NCI-H146 treated with DMSO at 0.1 percent for 48 hours (cell line): ENCODE results near the gene SSU72.
"Not testable (repeated sequence)": the region's sequence is repeated elsewhere in the genome, so short reads cannot be mapped to it uniquely, and the experiment has no call there.

Source experiments
- DNase-seq: peaks from one replicate; lab custom pipeline; 2025; ENCODE audit not compliant: unreplicated experiment; lab: John Stamatoyannopoulos, UW

The SSU72 gene

DNA sequence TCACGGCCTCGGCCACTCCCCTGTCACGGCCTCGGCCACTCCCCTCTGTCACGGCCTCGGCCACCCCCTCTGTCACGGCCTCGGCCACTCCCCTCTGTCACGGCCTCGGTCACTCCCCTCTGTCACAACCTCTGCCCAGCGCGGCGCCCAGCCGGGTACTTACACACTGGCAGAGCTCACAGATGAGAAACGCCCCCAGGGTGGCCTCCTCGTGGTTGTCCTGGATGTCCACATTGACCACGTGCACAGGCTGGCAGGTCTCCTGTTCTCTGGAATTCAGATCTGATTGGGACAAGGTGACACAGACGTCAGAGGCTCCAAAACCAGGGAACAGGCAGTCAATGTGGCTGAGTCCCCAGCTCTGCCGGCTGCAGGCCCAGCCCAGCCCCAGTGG, 31.0 kb downstream of the SSU72 start:
- DNase-seq: no peak

DNA sequence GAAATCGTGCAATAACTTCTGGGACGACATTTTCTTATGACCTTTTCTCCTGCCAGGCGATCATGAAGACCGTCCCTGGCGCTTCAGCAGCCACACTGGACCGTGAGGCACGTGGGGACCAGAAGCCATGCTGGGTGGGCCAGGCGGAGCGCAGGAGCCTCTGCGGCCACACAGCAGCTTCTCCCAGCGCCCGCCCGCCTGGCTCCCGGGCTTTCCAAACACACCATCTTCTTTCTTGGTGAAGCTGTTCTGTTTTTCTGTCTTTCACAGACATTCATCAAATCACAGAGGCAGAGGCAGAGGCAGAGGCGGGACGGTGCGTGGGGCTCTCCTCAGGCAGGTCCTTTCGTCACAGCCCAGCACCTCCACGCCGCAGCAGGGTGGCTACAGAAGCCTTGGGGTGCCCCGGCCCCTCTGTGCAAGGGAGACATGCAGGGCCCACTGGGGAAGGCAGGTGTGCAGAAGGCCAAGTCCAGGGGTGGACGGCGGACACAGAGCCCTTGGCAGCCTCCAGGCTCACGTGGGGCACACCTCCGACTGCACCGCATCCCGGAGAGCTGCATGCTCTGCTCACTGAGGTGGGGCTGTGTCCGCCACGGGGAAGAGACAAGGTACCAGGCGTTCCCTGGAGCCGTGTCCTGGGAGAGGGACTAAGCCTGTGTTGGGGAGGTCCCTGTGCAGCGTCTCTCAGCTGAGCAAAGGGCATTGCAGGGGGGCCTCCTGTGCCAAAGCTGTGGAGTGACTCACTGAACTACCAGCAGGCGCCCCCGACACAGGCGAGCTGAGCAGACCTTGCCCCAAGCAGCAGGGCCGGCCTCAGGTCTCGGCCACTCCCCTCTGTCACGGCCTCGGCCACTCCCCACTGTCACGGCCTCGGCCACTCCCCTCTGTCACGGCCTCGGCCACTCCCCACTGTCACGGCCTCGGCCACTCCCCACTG, 31.6 kb downstream of the SSU72 start:
- no peak for DNase-seq

DNA sequence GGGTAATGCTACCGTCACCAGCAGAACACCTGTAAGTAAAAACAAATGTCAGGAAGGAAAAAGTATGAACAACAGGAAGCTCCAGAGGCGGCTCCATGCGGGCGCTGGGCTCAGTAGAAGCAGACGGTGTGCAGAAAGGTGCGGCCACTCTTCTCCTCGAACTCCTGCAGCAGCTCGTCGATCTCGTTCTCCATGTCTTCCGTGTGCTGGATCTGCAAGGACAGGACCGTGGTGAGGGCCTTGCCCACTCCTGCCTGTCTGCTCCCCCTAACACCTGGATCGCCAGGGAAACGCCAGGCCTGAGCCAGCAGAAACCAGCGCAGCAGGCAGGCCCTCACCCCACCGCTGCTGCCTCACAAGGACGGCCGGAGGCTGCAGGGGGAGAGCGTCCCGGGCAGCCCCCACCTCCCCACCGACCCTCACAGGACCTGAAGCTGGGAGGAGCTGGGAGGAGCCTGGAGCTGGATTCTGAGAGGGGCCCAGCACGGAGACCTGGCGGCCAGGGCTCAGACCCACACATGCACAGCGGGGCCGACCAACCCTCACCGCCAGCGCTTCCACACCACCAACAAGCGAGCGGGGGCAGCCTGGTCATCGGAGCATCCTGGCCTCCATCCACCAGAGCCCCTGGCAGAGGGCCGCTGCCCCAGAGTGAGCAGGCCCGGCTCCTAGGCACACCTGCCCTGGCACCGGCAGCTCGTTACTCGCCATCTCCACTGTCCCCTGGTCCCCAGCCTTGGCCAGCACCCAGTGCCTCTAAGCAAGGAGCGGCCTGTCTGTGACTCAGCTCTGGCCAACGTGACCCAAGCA, 32.5 kb downstream of the SSU72 start:
- no peak for DNase-seq

DNA sequence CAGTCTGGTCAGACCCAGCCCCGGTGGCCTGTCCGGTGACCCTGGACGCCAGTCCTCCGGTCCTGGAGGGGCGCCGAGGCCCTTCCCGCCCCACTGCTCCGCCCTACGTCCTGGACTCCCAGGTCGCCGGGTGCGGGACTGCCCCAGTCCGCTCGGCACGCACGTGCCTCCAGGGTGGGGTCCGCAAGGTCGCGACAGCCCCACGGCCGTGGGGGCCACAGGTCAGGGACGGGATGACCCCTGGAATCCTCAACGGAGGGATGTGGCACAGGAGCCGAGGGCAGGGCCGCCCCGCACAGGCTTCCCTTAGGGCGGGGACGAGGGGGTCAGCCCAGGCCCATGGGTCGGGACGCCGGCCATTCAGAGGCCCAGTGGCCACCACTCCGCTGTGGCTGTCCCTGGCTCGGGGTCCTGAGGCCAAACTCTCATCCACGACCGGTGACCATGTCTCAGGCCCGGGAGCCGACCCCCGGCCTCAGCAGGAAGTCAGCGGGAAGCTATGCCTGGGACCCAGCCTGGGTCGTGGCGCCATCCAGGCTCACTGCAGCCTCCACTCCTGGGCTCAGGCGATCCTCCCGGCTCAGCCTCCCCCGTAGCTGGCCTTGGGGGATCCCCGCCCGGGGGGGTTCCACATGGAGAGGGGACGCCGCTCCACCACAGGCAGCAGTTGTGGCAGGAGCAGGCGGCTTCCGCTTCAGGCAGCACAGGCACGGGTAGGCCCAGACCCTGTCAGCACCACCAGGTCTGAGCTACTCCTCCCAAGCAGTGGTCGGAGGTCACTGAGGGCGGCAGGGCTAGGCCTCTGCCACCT, 33.6 kb downstream of the SSU72 start:
- DNase-seq: no peak

DNA sequence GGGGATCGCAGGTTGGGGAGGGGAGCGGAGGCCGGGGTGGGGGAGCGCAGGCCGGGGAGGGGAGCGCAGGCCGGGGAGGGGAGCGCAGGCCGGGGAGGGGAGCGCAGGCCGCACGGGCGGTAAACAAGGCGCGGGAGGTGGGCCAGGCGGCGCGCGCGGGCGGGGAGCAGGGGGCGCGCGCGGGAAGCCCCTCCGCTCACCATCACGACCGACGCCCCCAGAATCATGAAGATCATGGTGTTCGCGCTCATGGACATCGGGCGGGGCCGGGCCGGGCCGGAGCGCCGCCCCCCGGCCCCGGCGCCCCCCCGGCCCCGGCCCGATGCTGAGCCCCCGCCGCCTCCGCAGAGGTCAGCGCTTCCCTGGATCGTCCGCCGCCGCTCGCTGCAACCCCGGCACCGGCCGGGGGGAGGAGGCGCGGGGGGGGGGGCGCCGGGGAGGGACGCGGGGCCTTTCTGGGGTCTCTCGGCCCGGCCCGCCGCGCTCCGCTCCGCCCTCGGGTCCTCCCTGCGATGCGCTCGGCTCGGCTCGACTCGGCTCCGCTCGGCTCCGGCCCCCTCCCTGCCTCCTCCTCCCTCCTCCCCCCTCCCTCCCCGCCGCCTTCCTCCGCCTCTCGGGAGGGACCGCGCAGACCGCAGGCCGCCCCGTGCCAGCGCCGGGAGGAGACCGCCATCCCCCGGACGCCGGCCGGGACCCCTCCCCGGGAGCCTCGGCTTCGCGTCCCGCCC, 34.4 kb downstream of the SSU72 start, which contains the start of gene TMEM240:
Gene TMEM240, minus strand, starts transcription at position 535 of the 728 bp plus-strand sequence. Its CDS starts 278 bp downstream, at position 257.
- DNase-seq: no peak

DNA sequence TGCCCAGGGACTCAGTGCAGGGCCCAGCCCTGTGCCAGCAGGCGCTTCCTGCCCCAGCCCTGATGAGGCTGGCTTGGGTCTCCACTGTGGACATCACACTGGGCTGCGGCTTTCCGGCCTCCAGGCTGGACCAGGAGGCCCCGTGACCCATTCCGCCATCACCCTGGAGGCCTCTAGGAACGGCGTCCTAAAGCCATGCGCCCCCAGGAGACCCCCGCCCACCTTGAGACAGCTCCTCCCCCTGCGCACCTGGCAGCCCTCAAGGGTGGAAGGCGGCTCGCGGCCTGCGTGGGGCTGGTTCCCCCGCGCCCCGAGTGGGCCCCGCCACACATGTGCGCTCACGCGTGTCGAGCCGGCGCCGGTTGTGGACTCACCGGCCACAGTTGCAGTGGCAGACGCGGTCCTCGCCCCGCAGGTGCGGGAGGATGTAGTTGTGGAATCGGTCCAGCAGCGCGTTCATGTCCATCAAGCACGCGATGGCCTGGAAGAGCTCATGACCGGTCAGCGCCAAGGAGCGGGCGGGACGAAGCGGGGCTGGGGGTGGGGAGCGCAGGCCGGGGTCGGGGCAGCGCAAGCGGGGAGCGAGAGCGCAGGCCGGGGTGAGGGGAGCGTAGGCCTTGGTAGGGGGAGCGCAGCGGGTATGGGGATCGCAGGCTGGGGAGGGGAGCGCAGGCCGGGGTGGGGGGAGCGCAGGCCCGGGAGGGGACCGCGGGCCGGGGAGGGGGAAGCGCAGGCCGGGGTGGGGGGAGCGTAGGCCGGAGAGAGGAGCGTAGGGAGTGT, 35.2 kb downstream of the SSU72 start:
- no peak for DNase-seq

DNA sequence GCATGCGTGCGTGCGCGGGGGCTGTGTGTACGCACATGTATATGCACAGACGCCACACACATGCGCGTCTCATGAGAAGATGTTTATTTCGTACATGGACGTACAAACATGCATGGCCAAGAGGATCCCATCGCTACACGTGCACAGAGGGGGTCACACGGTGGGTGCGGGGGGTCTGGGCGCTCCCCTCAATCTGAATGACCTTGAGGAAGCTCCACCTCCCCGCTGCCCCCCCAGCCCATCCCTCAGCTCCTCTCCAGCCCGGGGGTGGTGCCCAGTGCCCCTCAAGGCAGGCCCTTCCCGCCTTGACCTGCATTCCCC, 35.7 kb downstream of the SSU72 start:
- no peak for DNase-seq

DNA sequence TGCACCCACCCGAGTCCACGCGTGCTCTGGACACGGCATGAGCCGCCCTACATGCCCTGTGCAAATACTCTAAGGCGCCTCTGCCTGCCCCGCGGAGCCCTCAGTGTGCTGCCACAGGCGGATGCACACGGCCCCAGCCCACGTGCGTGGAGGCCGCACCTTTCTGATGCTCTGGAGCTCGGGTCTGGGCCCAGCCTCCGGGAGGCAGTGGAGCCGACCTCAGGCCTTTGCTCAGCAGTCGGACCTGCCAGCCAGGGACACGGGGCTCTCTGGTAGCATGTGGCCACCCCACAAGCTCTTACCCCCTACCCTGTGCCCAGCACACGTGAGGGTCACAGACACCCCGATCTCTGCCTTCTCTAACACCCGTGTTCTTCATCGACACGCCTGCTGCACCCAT, 36.3 kb downstream of the SSU72 start:
- no peak for DNase-seq

DNA sequence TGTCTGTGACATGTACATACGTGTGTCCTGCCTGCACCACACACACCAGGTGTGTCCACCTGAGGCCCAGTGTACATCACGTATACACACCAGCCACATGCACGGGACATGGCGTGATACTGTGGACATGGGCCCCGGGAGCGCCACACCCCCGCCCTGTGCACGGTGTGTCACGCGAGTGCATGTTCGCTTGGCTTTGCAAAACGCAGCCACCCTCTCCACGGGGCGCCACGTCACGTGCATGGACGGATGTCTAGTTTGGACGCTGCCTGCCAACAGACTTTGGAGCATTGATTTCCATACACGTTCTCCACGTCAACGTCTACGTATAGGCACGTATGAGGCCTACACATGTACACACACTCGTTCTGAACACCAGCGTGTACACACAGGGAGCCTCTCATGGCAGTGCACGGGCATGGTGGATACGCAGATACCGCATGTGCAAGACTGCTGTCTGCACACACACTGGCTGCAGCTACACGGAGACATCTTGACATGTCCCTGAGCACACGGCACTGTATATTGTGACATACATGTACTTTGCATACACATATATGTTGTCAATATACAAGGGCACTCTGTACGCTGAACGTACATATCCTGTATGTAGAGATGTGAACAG, 36.9 kb downstream of the SSU72 start:
- no peak for DNase-seq

DNA sequence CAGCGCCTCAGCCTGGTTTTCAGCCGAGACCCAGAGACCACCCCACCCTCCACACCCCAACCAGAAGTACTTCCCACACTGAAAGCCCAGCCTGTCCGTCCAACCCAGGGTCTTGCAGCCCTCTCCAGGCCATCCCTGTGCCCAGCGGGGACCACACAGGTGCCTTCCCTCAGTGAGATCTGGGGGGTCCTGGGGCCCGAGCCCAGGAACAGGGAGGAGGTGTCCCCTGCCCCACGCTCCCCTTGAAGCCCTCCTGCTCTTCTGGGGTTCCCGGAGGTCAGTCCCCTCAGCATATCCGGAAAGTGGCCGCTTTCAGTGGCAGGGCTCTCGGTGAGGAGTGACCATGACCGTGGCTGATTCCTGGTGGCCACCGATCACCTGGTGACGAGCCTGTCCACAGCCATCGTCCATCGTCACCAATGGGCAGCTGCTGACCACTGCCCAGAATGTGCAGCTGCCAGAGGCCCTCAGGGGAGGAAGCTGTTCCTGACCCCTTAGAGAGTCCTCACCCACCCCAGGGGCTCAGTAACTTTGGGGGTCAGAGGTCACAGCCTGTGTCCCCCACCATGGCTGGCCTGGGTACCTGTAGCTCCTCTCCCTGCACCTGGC, 37.6 kb downstream of the SSU72 start:
- DNase-seq: no peak

DNA sequence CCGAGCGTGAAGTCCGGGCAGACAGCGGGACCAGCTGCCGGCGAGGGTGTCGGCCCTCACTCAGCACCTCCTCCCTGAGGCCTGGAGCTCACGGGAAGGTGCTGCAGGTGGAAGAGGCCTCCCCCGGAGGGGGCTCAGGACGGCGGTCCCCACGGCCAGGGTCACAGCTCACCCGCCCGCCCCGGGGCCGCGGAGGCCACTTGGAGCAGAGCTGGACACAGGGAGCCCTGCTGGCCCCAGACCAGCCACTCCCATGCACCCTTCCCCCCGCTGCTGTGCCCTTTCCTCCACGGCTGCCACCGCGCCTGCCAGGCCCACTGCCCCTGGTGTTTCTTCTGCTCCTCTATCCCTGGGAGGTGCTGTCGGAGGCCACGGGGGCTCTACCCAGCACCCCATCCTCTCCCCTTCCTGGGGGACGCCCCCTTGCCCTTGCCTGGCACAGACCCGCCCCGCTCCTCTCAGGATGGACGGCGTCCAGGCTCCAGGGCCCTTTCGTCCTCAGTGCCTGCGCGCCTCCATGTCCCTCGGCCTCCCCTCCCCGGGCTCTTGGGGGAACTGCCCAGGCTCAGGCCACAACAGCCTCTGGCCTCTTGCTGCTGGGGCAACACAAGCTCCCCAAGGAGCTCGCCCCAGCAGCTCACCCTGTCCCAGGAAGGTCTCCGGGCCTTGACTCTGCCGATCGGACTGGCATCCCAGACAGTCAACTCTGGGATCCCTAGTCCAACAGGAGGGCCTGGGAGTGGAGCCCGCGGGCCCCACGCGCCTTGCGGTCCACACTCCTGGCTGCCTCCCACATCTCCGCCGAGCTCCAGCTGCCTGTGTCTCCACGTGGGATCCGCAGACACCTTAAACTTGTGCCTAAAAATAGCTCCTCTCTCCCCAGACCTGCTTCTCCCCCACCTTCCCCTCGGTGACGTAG, 38.4 kb downstream of the SSU72 start:
- DNase-seq: no peak

DNA sequence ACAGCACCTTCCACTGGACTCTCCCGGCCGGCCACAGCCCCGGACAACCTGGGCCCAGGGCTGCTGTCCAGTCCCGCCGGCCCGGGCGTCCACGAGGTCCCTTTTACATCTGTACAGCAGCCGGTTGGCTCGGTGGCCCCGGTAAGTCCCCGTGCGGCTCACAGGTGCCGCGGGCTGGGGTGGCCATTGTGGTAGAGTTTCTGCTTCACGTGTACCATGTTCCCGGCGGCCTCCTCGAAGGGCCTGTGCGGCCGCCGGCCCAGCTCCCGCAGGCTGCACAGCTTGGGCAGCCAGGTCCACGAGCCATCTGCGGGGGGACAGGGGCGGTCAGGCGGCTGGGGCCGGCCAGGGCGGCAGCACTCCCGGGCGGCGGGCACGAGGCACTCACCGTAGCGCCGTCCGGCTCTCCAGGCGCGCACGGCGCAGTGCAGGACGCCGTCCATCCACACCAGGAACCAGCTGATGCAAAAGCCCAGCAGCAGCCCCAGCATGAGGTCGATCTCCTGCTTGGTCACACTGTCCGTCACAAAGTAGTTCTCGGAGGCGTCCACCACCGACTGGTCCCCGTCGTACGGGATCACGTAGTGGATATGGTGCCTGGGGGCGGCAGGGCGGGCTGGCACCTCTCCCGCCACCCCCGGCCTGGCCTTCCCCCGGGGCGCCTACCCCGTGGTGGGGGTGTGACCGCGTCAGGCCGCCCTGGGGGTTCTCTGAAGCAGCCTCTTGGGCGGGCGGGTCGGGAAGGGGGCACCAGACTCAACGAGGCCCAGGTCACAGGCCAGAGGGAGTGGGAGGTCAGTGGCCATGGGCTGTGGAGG, 39.3 kb downstream of the SSU72 start:
- DNase-seq: no peak

DNA sequence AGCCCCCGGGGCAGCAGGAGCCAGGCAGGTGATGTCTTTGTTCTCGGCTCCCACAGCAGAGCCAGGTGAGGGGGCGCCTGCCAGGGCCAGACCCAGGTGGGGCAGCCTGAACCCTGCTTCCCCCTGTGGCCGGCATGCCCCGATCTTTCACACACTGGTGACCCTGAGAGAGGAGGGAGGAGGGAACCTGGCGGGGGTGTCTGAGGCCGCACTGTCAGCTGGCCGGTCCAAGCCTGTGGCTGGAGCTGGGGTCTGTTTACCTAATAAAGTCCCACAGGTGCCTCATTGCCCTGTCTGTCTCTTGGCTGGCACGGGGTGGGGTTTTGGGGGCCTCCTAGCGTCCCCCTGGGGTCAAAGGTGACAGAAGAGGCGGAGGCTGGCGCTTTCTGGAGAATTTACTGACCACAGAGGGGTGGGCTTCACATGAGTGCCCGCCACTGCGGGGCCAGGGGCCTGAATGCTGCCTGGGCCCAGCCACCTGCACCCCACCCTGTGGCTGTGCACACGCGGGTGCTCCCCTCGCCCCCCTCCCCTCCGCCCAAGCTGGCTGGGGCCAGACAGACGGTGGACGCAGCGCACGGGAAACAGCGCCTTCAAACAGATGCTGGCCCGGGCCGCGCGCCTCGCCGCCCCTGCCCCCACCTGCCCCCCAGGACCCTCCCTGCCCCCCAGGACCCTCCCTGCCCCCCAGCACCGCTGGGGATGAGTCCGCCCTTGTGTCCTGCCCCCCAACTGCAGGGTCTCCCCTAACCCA, 40.1 kb downstream of the SSU72 start:
- DNase-seq: no peak

DNA sequence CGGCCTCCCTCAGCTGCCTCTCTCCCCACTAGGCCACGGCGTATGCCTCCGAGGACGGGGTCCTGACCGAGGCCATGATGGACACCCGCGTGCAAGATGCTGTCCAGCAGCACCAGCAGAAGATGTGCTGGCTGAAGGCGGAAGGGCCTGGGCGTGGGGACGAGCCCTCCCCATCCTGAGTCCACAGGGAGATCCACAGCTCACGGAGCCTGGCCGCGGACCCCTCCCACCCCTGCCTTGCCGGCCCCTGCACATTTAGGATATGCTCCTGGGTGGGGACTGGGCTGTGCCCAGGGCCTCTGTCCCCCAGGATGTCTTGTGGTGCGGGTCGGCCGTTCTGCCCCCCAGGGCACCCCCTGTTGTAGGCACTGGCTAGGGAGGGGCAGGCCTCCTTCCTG, 40.8 kb downstream of the SSU72 start:
- not testable (repeated sequence) for DNase-seq

DNA sequence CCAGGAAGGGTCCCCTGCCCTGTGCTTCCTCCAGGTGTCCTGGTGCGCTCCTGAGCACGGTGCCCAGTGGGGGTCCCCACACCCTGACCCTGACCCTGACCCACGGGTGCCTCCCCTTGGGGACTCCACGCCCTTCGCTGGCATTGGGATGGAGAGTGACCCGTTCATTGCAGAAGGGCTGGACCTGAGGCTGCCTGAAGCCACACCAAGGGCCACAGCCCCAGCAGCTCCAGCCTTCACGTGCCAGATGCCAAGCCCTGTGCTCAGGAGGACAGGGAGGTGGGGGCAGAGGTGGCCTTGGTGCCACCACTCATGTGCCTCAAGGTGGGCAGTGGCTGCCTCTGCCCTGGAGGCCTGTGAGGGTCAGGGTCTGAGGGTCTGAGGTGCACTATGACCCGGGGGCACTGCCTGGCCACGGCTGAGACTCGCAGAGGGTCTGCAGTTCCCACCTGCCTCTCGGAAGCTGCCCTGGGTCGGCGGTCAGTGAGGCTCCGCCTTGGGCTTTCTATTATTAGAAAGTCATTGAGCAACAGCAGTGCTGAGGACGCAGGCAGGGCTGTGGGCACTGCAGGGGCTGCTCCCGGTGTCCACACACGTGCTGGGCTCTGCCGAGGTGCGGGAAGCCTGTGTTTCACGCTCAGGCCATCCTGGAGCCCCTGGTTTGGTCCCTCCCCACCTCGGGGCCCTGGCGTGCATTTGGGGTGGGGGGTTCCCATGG, 41.3 kb downstream of the SSU72 start:
- not testable (repeated sequence) for DNase-seq

DNA sequence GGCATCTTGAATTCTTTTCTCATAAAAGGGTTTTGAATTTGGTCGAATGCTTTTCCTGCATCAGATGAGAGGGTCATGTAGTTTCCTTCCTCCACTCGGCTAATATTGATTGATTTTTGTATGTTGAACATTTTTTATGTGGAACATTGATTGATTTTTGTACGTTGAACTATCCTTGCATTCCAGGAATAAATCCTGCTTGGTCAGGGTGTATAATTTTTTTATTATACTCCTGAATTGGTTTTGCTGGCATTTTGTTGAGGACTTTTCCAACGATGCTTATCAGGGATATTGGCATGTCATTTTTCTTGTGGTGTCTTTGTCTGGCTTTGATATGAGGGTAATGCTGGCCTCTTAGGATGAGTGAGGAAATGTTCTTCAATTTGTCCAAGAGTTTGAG, 42.7 kb downstream of the SSU72 start:
- DNase-seq: no peak
